HEK293 (cell line): ENCODE measurements around the gene SIX3.

ENCODE experiments used
- CTCF ChIP-seq: fragments of 450-650 bp; formaldehyde crosslinking; IDR thresholded peaks from 2 replicates; pipeline ENCODE4 v1.5.1; 2016; ENCODE audit warnings: missing biosample characterization, missing genetic modification characterization
- HOXA7 ChIP-seq: sonication (generic); formaldehyde crosslinking; IDR thresholded peaks from 2 replicates; pipeline ENCODE4 v1.8.1; 2022; ENCODE audit warnings: missing genetic modification reagents, borderline replicate concordance
- ZNF138 ChIP-seq: fragments of 450-650 bp; formaldehyde crosslinking; IDR thresholded peaks from 2 replicates; pipeline ENCODE4 v1.5.1; 2016; ENCODE audit warnings: missing biosample characterization, missing genetic modification characterization, borderline replicate concordance
- ZNF174 ChIP-seq: fragments of 450-650 bp; formaldehyde crosslinking; IDR thresholded peaks from 2 replicates; pipeline ENCODE4 v1.5.0; 2017; ENCODE audit warnings: missing biosample characterization, mild to moderate bottlenecking, missing genetic modification characterization
- ZNF18 ChIP-seq: fragments of 450-650 bp; formaldehyde crosslinking; IDR thresholded peaks from 2 replicates; pipeline ENCODE4 v1.5.1; 2016; ENCODE audit warnings: missing biosample characterization, missing genetic modification characterization
- ZNF561 ChIP-seq: fragments of 450-650 bp; IDR thresholded peaks from 2 replicates; pipeline ENCODE4 v1.5.1; 2018; ENCODE audit warnings: missing biosample characterization, missing genetic modification characterization, borderline replicate concordance
- ZNF654 ChIP-seq: fragments of 450-650 bp; formaldehyde crosslinking; IDR thresholded peaks from 2 replicates; pipeline ENCODE4 v1.5.1; 2016; ENCODE audit warnings: low read depth, missing biosample characterization, missing genetic modification characterization
- ZNF747 ChIP-seq: fragments of 450-650 bp; formaldehyde crosslinking; IDR thresholded peaks from 2 replicates; pipeline ENCODE4 v1.5.1; 2016; ENCODE audit warnings: missing biosample characterization, missing genetic modification characterization
- ZSCAN23 ChIP-seq: fragments of 450-650 bp; formaldehyde crosslinking; IDR thresholded peaks from 2 replicates; pipeline ENCODE4 v1.5.1; 2016; ENCODE audit warnings: missing biosample characterization, missing genetic modification characterization

- TF ChIP-seq CTCF (tag by site-specific recombination): no peak
- no peak for TF ChIP-seq ZNF138 (tag by site-specific recombination)
- no peak for TF ChIP-seq ZNF747 (tag by site-specific recombination)
- TF ChIP-seq HOXA7 (CRISPR knock-in tag): no peak
- TF ChIP-seq ZNF561 (tag by site-specific recombination): no peak
- TF ChIP-seq ZSCAN23 (tag by site-specific recombination): no peak
- TF ChIP-seq ZNF654 (tag by site-specific recombination): no peak
- TF ChIP-seq ZNF18 (tag by site-specific recombination): no peak
- TF ChIP-seq ZNF174 (tag by site-specific recombination): no peak
Measured at GRCh38 chr2:44929735-44930273, 11.7 kb upstream of the SIX3 start.
